HG03575 (cell line): Measurements from ENCODE around the gene SPTLC2.

ENCODE experiments used
- ATAC-seq: cut with Tn5 transposase; IDR thresholded peaks from one replicate; pipeline ENCODE4 v1.9.1; 2021; ENCODE audit not compliant: unreplicated experiment, insufficient number of reproducible peaks, low FRiP score; ENCODE audit errors: extremely low read depth

Gene SPTLC2

DNA sequence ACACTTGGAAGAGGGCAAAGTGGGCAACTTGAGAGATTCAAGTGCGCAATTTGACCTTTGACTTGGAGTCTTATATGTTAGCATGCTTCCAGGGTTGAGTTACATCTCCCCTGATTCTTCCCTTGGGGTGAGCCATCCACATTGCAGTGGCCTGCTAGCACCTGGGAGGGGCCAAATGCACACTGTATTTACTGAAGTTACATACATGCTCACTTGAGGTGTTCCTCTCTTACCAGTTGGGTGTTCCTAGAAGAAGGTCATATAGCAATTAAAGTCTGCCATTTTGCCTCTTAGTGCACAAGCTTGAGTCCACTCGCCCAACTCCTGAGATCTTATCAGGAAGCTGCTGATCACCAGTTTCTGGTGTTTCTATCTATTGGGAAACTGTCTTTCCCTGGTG, 13.7 kb upstream of the SPTLC2 start:
- no peak for ATAC-seq

DNA sequence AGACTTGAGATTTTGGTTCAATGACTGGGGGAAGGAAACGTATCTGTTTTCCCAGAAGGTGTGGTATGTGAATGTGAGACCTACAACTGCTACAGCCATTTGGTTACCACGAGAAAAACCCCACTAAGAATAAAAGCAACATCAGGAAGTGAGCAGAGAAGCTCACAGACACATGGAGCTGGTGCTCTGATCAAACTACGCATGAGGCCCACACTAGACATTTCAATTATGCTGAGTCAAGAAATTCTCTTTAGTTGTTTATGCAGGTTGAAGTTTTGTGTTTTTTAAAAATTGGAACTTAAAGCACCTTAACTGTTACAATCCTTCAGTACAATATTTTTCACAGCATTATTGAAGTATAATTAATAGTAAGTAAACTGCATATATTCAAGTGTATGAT, 8.9 kb upstream of the SPTLC2 start:
- ATAC-seq: no peak

DNA sequence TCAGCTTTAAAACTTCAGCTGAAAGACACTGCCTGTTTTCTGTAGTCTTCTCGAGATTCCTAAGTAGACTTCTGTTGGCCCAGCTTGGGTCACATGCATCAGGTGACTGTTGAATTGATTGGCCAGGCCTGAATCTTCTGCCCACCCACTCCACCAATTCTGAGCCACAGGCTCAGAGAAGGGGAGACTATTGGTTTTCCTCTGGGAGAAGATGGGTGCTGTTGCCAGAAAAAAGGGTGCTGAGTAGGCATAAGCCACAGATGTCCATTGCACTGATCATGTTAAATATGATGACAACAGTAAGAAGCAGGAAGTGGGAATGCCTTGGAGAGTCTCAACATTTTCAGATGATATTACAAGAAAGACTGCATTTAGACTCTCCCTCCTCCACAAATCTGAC, 6.8 kb upstream of the SPTLC2 start:
- no peak for ATAC-seq

DNA sequence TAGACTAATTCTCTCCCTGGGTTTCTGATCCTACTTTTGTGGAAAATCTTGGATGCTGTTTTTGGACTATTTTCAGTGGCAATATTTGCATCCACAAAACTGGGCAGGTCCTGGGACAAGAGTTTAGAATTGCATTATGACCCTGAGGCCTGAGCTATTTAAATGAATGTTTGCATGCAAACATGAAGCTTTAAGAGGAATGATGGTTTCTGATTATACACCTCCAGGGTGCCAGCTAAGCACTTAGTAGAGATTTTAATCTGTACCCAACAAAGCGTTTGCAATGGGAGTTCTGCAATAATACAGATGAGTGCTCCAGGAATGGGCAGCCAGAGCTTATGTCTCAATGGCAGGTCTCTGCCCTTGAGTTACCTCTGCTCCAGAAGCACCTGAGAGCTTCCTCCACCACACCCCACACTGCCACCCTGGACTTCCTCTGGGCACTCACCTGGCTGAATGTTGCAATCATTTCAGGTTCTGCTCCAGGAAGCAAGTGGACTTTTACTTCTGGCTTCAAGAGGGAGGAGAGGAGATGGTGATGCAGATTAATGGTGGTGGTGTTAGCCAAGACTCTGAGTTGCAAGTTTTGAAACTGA, 6.0 kb upstream of the SPTLC2 start:
- ATAC-seq: no peak

DNA sequence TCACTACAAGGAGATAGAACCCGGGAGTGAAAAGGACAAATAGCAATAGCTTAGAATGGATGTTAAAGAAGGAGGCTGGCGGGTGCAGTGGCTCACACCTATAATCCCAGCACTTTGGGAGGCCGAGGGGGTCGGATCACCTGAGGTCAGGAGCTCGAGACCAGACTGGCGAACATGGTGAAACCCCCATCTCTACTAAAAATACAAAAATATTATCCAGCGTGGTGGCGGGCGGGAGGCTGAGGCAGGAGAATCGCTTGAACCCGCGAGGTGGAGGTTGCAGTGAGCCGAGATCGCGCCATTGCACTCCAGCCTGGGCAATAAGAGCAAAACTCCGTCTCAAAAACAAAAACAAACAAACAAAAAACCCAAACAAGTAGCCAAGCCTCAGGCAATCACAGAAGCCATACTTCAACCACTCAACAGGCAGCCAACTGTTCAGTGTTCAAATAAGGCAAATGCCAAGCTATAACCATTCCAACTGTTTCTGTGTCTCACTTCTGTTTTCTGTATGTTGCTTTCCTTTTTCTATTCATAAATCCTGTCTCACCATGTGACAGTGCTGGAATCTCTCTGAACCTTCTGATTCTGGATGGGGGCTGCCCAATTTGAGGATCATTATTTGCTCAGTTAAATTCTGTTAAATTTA, 3.9 kb upstream of the SPTLC2 start:
- no peak for ATAC-seq

DNA sequence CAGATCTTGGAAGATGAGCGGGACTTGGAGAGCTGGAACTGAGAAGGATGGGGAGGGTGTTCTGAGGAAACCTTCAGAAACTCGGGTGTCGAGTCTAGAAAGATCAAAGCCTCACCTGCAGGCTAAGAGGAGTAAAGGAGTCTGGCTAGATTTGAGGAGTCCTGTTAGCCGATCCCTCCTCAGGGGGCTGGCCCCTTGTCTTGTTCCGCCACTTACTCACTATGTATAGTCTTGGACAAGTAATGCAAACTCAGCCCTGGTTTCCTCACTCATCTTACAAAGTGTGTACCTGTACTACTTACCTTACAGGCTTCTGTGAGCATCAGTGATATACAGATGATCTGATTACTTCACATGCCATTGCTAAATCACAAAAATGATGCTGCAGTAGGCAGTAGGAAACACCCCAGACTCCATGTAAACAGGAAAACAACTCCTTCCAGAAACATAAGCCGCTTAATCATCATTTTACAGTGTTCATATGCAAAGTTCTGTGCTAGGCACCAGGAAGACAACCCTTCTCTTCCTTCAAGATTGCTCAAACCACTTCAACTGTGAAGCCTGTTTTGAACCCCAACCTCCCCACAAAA, 2.0 kb upstream of the SPTLC2 start:
- no peak for ATAC-seq

DNA sequence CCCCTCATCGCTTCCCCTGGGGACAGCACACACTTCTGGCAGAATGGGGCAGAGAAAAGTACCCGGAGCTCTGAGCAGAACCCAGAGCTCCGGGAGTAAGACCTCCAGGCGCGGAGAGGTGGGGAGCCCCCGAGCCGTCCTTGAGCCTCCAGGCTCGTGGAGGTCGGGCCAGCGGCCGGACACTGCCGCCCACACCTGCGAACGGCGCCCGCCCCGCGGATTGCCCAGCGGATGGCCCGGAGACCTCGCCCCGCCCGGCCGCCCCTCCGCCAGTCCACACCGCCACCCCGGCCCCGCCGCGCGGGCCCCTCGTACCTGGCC, 344 bp downstream of the SPTLC2 start:
- ATAC-seq: no peak

DNA sequence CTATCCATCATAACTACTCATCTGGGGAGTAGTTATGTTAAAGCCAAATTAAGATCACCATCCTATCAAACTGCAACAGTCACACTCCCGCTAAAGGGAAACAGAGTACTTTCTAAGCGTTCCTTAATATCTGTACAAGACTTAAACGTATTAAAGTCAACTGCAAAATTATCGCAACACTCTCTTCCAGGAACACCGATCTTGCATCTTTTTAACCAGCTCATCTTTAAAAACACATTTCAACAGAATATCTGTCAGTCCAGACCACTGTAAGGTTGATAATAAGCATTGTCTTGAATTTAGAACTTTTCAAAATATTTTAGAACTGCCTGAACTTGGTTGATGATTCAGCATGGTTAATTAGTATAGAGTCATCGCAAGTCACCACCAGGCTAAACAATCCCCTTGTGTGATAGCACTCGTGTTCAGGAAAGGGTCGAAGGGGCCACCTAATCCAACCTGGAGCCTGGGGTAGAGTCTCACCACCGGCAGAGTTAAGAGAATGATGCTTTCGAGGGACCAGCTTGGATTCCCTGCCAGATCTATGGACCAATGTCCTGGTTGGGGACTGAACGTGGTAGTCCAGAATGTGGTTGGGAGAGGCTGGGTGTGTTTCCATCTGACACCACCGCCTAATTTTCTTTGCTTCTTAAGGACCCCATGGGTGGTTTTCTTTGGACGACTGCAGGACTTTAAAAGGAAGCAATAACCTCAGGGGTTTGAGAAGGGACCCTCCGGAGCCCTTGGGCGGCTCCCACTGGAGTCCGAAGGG, 890 bp downstream of the SPTLC2 start:
- no peak for ATAC-seq

- ATAC-seq: no peak
Observed at GRCh38 chr14:77613201-77613600, 3.2 kb downstream of the SPTLC2 start.

- ATAC-seq: no peak
Observed at GRCh38 chr14:77612011-77612620, 4.3 kb downstream of the SPTLC2 start.

GRCh38 chr14:77610553-77610952, 5.9 kb downstream of the SPTLC2 start:
- ATAC-seq: no peak

DNA sequence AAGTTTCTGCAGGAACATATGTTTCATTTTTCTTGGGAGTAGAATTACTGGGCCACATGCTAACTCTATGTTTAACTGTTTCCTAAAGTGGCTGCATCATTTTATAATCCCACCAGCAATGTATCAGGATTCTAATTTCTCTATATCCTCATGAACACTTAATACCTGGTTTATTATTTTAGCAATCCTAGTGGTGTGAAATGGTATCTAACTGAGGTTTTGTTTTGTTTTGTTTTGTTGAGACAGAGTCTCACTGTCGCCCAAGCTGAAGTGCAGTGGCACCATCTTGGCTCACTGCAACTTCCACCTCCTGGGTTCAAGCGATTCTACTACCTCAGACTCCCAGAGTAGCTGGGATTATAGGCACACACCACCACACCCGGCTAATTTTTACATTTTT, 6.5 kb downstream of the SPTLC2 start:
- no peak for ATAC-seq

- ATAC-seq: no peak
Observed at GRCh38 chr14:77607741-77608302, 8.6 kb downstream of the SPTLC2 start.

GRCh38 chr14:77605392-77605972, 11.0 kb downstream of the SPTLC2 start:
- ATAC-seq: no peak

DNA sequence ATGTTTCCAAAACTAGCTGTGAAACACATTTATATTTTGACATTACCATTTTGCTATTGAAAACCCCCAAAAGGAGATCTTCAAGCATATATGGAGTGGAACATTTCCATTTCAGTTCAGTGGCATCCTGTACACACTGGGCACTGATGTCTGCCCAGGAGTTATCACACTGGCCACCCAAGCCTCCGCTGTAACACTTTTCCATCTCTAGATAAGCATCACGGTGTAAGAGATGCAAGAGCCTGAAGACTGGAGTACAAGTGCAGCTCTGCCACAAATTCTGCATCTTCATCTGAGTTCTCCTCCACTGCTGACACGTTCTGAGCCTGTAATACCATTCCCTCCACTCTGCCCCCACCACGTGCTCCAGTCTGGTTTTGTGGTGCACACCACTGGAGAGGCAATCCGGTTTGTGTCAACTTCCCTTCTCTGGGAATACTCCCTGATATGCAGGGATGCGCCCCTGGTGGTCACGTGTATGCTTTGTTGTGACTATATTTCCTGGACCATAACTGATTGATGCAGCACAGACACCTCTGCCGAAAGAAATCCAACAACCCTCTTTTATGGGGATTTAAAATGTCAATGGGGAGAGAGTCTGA, 12.7 kb downstream of the SPTLC2 start:
- ATAC-seq: no peak

DNA sequence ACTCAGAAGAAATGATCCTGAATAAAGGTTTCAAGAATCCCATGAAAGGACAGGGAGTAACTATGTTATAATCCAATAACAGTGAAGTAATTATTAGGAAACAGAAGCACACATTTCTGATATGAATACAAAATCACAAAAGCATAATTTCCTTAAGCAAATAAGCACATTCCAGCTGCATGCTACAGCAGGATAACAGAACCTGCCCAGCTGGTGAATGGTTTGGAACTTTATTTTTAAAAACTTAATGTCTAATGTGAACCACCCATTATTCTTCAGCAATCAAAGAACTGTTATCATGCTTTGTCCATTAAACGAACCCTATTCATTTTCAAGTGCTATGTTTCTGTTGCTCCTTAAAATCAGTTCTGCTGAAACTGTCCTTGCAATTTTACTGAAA, 13.4 kb downstream of the SPTLC2 start:
- ATAC-seq: no peak

DNA sequence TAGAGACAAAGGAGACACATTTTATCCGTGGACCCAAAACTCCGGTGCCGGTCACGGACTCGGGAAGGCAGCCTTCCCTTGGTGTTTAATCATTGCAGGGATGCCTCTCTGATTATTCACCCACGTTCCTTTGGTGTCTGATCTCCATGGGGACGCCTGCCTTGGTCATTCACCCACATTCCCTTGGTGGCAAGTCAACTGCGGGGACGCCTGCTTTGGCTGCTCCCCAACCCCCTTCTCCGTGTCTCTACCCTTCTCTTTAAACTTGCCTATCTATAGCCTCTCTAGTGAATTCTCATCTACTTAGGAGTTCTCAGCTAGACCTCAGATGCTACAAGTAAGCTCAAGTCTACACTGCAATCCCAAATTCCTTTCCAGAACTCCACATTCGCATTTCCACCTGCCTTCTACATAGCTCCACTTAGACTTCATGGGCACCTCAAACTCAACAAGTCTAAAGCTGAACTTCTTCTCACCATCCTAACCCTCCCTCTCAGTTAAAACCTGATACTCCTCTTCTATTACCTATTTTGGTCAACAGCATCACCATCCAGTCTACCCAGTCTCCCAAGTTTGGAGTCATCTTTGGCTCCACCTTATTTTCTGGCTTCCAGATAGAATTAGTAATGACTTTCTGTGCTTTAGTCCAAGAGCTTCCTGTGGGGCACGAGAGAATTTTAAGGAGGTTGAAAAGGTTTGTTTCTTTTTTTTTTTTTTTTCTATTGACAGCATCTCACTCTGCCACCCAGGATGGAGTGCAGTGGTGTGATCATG, 14.4 kb downstream of the SPTLC2 start:
- no peak for ATAC-seq

DNA sequence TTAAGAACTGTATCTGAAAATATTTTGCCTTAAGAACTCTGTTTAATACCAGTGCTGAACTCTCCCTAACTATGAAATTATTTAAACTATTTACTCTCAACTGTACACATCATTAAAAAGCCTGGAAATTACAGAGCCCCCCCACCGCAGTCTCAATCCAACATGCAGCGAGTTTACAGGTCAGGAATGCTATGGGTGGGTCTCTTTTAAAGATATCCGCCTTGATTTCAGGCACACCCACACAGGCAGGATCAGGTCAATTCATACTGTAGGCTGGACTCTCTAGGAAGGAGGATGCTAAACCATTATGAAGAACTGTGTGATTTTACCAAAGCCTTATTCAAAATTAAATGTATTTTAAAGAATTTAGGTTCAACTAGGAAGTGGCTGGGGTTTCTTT, 16.5 kb downstream of the SPTLC2 start:
- ATAC-seq: no peak
